DOHH2 (cell line): ENCODE results near the gene CCDC12.

Experiments used
- EZH2phosphoT487 ChIP-seq: fragments of 200-600 bp; sonication (generic); IDR thresholded peaks from 2 replicates; pipeline ENCODE4 v1.6.1; 2017; ENCODE audit warnings: borderline replicate concordance, mild to moderate bottlenecking, antibody characterized with exemption, low read length, moderate library complexity, mixed read lengths
- TF ChIP-seq, protein P1 (sequence below): fragments of 200-600 bp; sonication (generic); IDR thresholded peaks from one replicate; pipeline ENCODE4 v1.5.1; 2014; ENCODE audit warnings: antibody characterized with exemption, mild to moderate bottlenecking, low read depth, low read length; ENCODE audit not compliant: poor library complexity, severe bottlenecking

DNA sequence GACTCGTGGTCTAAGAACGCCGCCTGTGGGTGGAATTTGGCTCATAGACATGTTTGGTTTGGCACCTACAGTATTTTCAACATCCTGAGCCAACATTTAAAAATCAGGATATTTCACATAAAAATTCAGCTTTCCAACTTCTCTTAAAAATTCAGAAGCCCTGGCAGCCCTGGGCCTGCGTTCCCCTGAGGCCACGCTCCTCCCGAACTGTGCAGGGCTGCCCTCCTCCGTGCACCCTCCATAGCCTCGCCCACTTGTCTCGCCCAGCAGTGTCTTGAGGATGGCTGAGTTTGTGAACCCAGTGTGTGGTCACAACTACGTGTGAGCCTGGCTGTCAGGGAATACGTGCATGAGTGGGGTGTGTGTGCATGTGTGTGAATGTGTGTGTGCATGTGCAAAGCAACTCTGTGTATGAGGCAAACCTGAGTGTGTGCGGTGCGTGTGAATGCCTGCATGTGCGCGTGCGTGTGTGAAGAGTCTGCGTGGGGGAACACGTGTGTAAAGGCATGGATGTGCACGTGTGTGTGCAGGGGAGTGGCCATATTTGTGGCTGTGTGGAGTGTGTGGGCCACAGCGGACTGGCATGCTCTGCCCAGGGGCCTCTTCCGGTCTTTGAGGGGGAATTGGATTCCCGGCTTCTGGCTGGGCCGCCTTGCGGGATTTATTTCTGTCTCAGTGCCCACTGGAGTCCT lies 68.1 kb downstream of the CCDC12 start:
- TF ChIP-seq, protein P1, sequence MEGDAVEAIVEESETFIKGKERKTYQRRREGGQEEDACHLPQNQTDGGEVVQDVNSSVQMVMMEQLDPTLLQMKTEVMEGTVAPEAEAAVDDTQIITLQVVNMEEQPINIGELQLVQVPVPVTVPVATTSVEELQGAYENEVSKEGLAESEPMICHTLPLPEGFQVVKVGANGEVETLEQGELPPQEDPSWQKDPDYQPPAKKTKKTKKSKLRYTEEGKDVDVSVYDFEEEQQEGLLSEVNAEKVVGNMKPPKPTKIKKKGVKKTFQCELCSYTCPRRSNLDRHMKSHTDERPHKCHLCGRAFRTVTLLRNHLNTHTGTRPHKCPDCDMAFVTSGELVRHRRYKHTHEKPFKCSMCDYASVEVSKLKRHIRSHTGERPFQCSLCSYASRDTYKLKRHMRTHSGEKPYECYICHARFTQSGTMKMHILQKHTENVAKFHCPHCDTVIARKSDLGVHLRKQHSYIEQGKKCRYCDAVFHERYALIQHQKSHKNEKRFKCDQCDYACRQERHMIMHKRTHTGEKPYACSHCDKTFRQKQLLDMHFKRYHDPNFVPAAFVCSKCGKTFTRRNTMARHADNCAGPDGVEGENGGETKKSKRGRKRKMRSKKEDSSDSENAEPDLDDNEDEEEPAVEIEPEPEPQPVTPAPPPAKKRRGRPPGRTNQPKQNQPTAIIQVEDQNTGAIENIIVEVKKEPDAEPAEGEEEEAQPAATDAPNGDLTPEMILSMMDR = no peak
- no peak for TF ChIP-seq EZH2phosphoT487
